GM12872 (cell line): Measurements from ENCODE around the gene RPS6KL1.

ENCODE experiments used
- TF ChIP-seq, protein P1 (sequence below): IDR thresholded peaks from 3 replicates; pipeline ENCODE4 v1.5.1; 2011; ENCODE audit warnings: low read depth, mild to moderate bottlenecking, low read length, moderate library complexity; ENCODE audit not compliant: insufficient read depth

RPS6KL1 gene

DNA sequence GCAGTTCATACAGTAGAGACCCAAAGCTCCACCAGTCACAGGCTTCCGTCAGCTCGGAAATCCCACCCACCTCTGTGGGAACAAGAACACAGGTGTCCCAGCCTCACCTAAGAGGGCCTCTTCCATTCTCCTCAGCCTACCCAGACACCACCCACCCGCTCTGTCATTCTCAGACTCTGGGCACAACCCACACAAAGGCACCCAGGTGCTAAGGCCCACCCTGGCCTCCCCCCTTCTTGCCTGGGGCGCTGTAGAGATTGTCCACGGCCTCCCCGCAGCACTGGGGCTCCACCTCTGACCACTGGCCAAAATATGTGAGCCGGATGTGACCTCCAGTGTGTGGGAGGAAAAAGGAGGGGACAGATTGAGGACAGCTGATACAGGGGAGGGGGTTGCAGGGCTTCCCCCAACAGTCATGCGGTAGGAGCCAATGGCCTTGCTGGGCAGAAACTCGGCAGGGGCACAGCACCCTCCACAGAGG is 14.2 kb downstream of the RPS6KL1 start:
- TF ChIP-seq, protein P1, sequence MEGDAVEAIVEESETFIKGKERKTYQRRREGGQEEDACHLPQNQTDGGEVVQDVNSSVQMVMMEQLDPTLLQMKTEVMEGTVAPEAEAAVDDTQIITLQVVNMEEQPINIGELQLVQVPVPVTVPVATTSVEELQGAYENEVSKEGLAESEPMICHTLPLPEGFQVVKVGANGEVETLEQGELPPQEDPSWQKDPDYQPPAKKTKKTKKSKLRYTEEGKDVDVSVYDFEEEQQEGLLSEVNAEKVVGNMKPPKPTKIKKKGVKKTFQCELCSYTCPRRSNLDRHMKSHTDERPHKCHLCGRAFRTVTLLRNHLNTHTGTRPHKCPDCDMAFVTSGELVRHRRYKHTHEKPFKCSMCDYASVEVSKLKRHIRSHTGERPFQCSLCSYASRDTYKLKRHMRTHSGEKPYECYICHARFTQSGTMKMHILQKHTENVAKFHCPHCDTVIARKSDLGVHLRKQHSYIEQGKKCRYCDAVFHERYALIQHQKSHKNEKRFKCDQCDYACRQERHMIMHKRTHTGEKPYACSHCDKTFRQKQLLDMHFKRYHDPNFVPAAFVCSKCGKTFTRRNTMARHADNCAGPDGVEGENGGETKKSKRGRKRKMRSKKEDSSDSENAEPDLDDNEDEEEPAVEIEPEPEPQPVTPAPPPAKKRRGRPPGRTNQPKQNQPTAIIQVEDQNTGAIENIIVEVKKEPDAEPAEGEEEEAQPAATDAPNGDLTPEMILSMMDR, result no peak

DNA sequence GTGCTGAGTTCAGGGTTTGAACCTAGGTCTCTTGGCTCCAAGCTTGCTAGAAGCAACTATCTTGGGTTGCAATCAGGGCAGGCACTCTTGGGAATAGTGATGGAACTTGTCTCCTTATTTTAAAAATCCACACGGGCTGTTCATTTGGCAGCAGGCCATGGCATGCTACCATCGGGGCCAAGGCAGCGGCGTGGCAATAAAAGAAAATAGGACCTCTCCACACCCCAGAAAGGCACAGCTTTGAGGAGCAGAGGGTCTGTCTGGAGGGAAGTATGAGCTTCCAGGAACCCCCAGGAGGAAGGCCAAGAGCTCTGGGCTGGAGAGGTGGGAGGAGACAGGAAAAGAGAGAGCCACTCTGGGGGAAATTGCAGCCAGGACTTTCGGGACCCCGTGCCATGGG is 15.3 kb downstream of the RPS6KL1 start:
- TF ChIP-seq, protein P1, result no peak

DNA sequence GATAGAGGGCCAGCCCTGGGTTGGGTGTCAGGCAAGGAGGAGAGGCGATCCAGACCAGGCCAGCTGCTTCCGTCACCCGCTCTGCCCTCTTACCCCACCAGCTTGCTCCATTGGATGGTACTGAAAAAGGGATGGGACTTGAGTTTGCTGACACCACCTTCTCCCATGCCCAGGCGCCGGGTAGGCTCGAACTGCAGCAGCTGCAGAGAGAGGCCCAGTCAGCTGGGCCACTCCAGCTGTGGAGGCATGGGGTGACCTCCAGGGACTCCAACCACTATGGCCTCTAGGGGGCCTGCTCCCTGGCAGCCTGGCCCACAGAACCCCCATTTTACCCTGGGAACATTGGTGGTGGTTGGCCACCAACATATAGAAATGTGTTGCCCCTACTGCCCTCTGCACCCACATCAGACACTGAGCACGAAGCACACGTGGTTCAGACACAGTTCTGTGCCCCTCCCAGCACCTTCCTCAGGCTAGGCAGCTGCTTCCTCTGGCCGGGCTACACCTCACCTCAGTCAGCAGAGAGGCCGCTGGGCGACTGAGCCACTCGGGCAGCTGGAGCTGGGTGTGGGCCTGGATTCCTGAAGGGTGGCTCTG is 16.0 kb downstream of the RPS6KL1 start:
- TF ChIP-seq, protein P1, result peak; percentile 60; the same call in 2 of the 3 replicates

DNA sequence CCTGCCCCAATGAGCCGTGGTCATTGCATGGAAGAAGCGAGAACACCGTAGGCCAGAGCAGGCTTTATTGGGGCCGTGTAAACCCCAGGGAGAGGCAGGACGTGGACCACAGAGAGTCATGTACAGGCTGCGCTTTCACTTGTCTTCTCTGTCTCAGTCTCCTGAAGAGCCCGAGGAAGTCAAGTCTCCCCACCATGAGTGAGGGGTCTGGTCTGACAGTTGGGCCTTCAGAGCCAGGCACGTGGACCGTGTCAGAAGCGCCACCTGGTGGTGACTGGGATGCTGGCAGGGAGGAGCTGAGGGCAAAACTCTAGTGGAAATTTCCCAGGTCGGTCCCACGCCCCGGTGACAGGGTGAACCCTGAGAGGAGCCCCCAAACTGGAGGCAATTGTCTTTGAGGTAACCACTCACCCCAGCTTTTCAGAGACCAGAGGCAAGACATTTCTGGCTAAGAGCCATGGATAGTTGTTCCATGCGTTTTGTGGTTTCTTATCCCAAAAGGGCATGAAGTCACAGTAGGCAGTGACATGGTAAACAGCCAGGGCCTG is 17.4 kb downstream of the RPS6KL1 start:
- TF ChIP-seq, protein P1, result peak; percentile 97

GRCh38 chr14:74904635-74905503 is 18.2 kb downstream of the RPS6KL1 start:
- TF ChIP-seq, protein P1, result no peak

DNA sequence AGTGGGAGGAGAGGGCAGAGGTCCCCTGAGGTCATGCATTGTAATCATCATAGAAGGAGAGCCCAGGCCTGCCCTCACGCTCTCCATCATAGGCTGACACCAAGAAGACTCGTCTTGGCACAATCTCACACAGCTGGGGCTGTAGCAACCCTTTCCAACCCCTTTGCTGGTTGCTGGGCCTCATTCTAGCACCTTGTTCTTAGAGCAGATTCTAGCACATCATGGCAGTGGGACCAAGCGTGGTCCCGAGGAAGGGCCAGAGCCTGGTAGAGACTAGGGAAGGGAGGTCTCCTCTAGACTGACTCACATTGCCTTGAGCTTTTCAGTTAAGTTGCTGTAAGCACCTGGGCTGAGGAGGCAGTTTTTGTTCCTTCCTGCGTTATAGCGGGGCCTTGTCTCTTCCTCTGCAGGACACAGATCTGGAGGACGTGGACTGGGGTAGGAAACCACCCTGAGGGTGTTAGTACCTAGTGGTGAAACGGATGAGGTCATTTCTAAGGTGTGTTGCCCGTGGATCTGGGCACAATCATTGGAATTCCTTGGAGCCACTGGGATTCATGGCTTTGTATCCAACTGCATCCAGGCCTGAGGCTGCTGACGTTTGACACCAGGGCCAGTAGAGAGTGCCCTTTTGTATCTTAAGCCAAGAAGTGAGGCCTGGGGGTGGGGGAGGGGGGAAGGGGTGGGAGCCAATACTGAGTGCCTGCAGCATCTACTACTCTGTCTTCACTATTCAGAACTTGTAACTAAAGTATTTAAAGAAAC is 19.9 kb downstream of the RPS6KL1 start:
- TF ChIP-seq, protein P1, result no peak

GRCh38 chr14:74898694-74899093 is 24.4 kb downstream of the RPS6KL1 start:
- TF ChIP-seq, protein P1, result no peak
